Anterior cingulate cortex (tissue), 58 donors: ENCODE measurements around the gene CXCL5.

ENCODE experiments used
- DNase-seq, 58 donors: peaks; one replicate each; lab custom pipeline; 2025; lab: John Stamatoyannopoulos, UW

The CXCL5 gene

GRCh38 chr4:73998040-73999011 is at the start of gene CXCL5:
Gene CXCL5, minus strand, starts transcription at chr4:73998677. Its CDS starts 96 bp downstream, at chr4:73998581.
- DNase-seq: peak in 32 of 58 donors; percentile 2 to 46 (median 10)

- no peak for DNase-seq
Observed at GRCh38 chr4:74047152-74047551, 48.7 kb upstream of the CXCL5 start.

GRCh38 chr4:74045772-74046171 is 47.3 kb upstream of the CXCL5 start:
- DNase-seq: no peak

GRCh38 chr4:74045247-74045646 is 46.8 kb upstream of the CXCL5 start:
- DNase-seq: no peak

GRCh38 chr4:74044677-74045076 is 46.2 kb upstream of the CXCL5 start:
- no peak for DNase-seq

GRCh38 chr4:74042681-74043080 is 44.2 kb upstream of the CXCL5 start:
- no peak for DNase-seq

- no peak for DNase-seq
Observed at GRCh38 chr4:74041418-74041817, 42.9 kb upstream of the CXCL5 start.

- peak in 1 of 58 donors; percentile 0 for DNase-seq
Observed at GRCh38 chr4:74039315-74039763, 40.9 kb upstream of the CXCL5 start.

GRCh38 chr4:74038425-74039314 is 40.2 kb upstream of the CXCL5 start, which contains the start of gene CXCL3:
Gene CXCL3, minus strand, starts transcription at chr4:74038689. Its CDS starts 78 bp downstream, at chr4:74038611.
- peak in 48 of 58 donors; percentile 3 to 59 (median 28) for DNase-seq

GRCh38 chr4:74038086-74038424 is 39.6 kb upstream of the CXCL5 start:
- DNase-seq: no peak

- DNase-seq: no peak
Observed at GRCh38 chr4:74037076-74037955, 38.8 kb upstream of the CXCL5 start.

- no peak for DNase-seq
Observed at GRCh38 chr4:74033739-74034138, 35.3 kb upstream of the CXCL5 start.

GRCh38 chr4:74032064-74032463 is 33.6 kb upstream of the CXCL5 start:
- DNase-seq: no peak

- DNase-seq: no peak
Observed at GRCh38 chr4:74031576-74031975, 33.1 kb upstream of the CXCL5 start.

GRCh38 chr4:74030285-74030684 is 31.8 kb upstream of the CXCL5 start:
- DNase-seq: no peak

- no peak for DNase-seq
Observed at GRCh38 chr4:74028504-74028903, 30.0 kb upstream of the CXCL5 start.

- DNase-seq: no peak
Observed at GRCh38 chr4:74023709-74024108, 25.2 kb upstream of the CXCL5 start.

GRCh38 chr4:74021601-74022000 is 23.1 kb upstream of the CXCL5 start:
- DNase-seq: no peak

- no peak for DNase-seq
Observed at GRCh38 chr4:74018771-74019170, 20.3 kb upstream of the CXCL5 start.

GRCh38 chr4:74018116-74018515 is 19.6 kb upstream of the CXCL5 start:
- DNase-seq: no peak
